Stimulated activated CD4-positive, alpha-beta T cell treated with anti-CD3 and anti-CD28 coated beads, Interleukin-12 subunit alpha, Interleukin-12 subunit beta, amount 100 ng/mL, for 24 hours (primary cell): ENCODE measurements around the gene CEP70.
A peak's percentile ranks its signal among the peaks of the same experiment; 100 is the strongest.
"Not testable (repeated sequence)": the region's sequence is repeated elsewhere in the genome, so short reads cannot be mapped to it uniquely, and the experiment has no call there.

Experiments used
- DNase-seq, 2 experiments: peaks; one replicate each; pipeline ENCODE4 v3.0.0-alpha.2; 2020; ENCODE audit warnings: low read depth in 2 of 2

CEP70 gene

GRCh38 chr3:138511945-138512344, 82.1 kb downstream of the CEP70 start:
- no peak for DNase-seq

- DNase-seq: no peak
Measured at GRCh38 chr3:138509586-138509985, 84.5 kb downstream of the CEP70 start.

- DNase-seq: no peak
Measured at GRCh38 chr3:138507524-138507923, 86.5 kb downstream of the CEP70 start.

- DNase-seq: no peak
Measured at GRCh38 chr3:138498991-138499390, 95.1 kb downstream of the CEP70 start.

- DNase-seq: no peak
Measured at GRCh38 chr3:138497851-138498250, 96.2 kb downstream of the CEP70 start.

- no peak for DNase-seq
Measured at GRCh38 chr3:138497021-138497420, 97.0 kb downstream of the CEP70 start.

- DNase-seq: no peak
Measured at GRCh38 chr3:138496436-138496835, 97.6 kb downstream of the CEP70 start.

GRCh38 chr3:138495638-138496037, 98.4 kb downstream of the CEP70 start:
- not testable (repeated sequence) for DNase-seq

GRCh38 chr3:138494607-138494929, 99.5 kb downstream of the CEP70 start:
- no peak for DNase-seq

- no peak for DNase-seq
Measured at GRCh38 chr3:138493804-138494606, 100.1 kb downstream of the CEP70 start.

GRCh38 chr3:138492980-138493675, 100.9 kb downstream of the CEP70 start:
- DNase-seq: no peak

GRCh38 chr3:138491971-138492370, 102.1 kb downstream of the CEP70 start:
- no peak for DNase-seq

- DNase-seq: not testable (repeated sequence)
Measured at GRCh38 chr3:138486580-138486979, 107.5 kb downstream of the CEP70 start.

- DNase-seq: not testable (repeated sequence)
Measured at GRCh38 chr3:138484672-138485071, 109.4 kb downstream of the CEP70 start.

GRCh38 chr3:138479438-138479863, 114.6 kb downstream of the CEP70 start:
- DNase-seq: peak in 1 of 2 experiments; percentile 6

- DNase-seq: no peak
Measured at GRCh38 chr3:138477801-138478200, 116.3 kb downstream of the CEP70 start.

- DNase-seq: no peak
Measured at GRCh38 chr3:138477120-138477519, 116.9 kb downstream of the CEP70 start.

- no peak for DNase-seq
Measured at GRCh38 chr3:138476526-138476925, 117.5 kb downstream of the CEP70 start.

- no peak for DNase-seq
Measured at GRCh38 chr3:138474163-138474562, 119.9 kb downstream of the CEP70 start.

- DNase-seq: no peak
Measured at GRCh38 chr3:138473391-138473790, 120.7 kb downstream of the CEP70 start.

GRCh38 chr3:138472141-138472825, 121.8 kb downstream of the CEP70 start:
- DNase-seq: no peak

GRCh38 chr3:138471481-138471880, 122.6 kb downstream of the CEP70 start:
- DNase-seq: no peak

GRCh38 chr3:138470687-138471086, 123.4 kb downstream of the CEP70 start:
- DNase-seq: no peak
